B cell (primary cell): ENCODE results near the gene ZRANB3. TPM values are rescaled to one million over a fixed set of nuclear protein-coding genes. Genes with fewer than 3 reads are reported as not detected.

ENCODE experiments used
- ATAC-seq: fragments of 200-7000 bp; cut with Tn5 transposase; one replicate; pipeline ENCODE4 v1.10.0; 2021; ENCODE audit warnings: low read depth, mild to moderate bottlenecking, moderate number of reproducible peaks, moderate library complexity
- CTCF ChIA-PET: fragments of 350-600 bp; sonication (Branson Sonifier 250); formaldehyde crosslinking; loops from one replicate; lab custom pipeline; 2021; ENCODE audit warnings: antibody characterized with exemption, inconsistent platforms; lab: Charles Lee
- POLR2A ChIA-PET: fragments of 350-600 bp; sonication (Branson Sonifier 250); formaldehyde crosslinking; loops from one replicate; lab custom pipeline; 2021; ENCODE audit warnings: antibody characterized with exemption; lab: Charles Lee
- DNase-seq: peaks from one replicate; pipeline ENCODE4 v3.0.0; 2013
- H2AFZ ChIP-seq: 2 replicates; pipeline ENCODE4 v1.6.1; 2012; ENCODE audit warnings: mild to moderate bottlenecking, low read depth, low read length; ENCODE audit not compliant: insufficient read depth, poor library complexity, severe bottlenecking
- H3K27ac ChIP-seq, 2 donors: 1 replicate in 1 of 2; 2 replicates in 1 of 2; pipeline ENCODE4 v1.5.1; 2012 to 2013; ENCODE audit warnings: low read length in 2 of 2, mild to moderate bottlenecking in 2 of 2, moderate library complexity in 1 of 2
- H3K27me3 ChIP-seq, 4 experiments: fragments of 200-600 bp in 1 of 4; sonication (generic) in 1 of 4; replicated peaks in 1 of 4; 1 replicate in 2 of 4; 2 replicates in 2 of 4; pipeline versions ENCODE4 v1.6.1 to v1.7.0; 2013 to 2016; ENCODE audit warnings: low read length in 3 of 4, mild to moderate bottlenecking in 2 of 4, mixed read lengths in 1 of 4, moderate library complexity in 1 of 4; ENCODE audit not compliant: insufficient read depth in 4 of 4, control insufficient read depth in 3 of 4; ENCODE audit errors: control extremely low read depth in 1 of 4
- H3K36me3 ChIP-seq, 2 experiments: replicated peaks in 1 of 2; 1 replicate in 1 of 2; 2 replicates in 1 of 2; pipeline versions ENCODE4 v1.6.1 to v1.7.1; 2013; ENCODE audit warnings: low read length in 1 of 2; ENCODE audit not compliant: insufficient read depth in 2 of 2, control insufficient read depth in 1 of 2; ENCODE audit errors: control extremely low read depth in 1 of 2, extremely low read depth in 1 of 2
- H3K4me1 ChIP-seq, 2 donors: fragments of 200-600 bp in 1 of 2; sonication (generic) in 1 of 2; 1 replicate in 1 of 2; 2 replicates in 1 of 2; pipeline versions ENCODE4 v1.5.1 to v1.6.1; 2013 to 2017; ENCODE audit warnings: low read length in 2 of 2; ENCODE audit not compliant: control insufficient read depth in 2 of 2, insufficient read depth in 2 of 2
- H3K4me2 ChIP-seq: replicated peaks from 2 replicates; pipeline ENCODE3; 2012; ENCODE audit warnings: mild to moderate bottlenecking, low read depth, low read length; ENCODE audit not compliant: poor library complexity, severe bottlenecking
- H3K4me3 ChIP-seq, 5 experiments: fragments of 200-600 bp in 1 of 5; sonication (generic) in 1 of 5; 1 replicate in 3 of 5; 2 replicates in 2 of 5; pipeline versions ENCODE4 v1.5.1 to v1.7.0; 2011 to 2016; ENCODE audit warnings: low read length in 4 of 5, mild to moderate bottlenecking in 4 of 5, low read depth in 2 of 5, control low read depth in 1 of 5, moderate library complexity in 1 of 5; ENCODE audit not compliant: insufficient read depth in 1 of 5; ENCODE audit errors: control extremely low read depth in 1 of 5, extremely low read depth in 1 of 5
- H3K79me2 ChIP-seq: fragments of 200-600 bp; sonication (generic); one replicate; pipeline ENCODE4 v1.6.0; 2016; ENCODE audit warnings: low read length; ENCODE audit not compliant: control insufficient read depth, insufficient read depth
- H3K9ac ChIP-seq: fragments of 200-600 bp; sonication (generic); 2 replicates; pipeline ENCODE4 v1.6.1; 2017; ENCODE audit warnings: mild to moderate bottlenecking, low read length, moderate library complexity
- H3K9me3 ChIP-seq, 3 donors: one replicate each; pipeline versions ENCODE4 v1.6.1 to v1.7.1; 2013; ENCODE audit warnings: low read length in 2 of 3; ENCODE audit not compliant: control insufficient read depth in 2 of 3, insufficient read depth in 1 of 3; ENCODE audit errors: control extremely low read depth in 1 of 3
- H4K20me1 ChIP-seq: 2 replicates; pipeline ENCODE4 v1.6.0; 2012; ENCODE audit warnings: mild to moderate bottlenecking, low read length; ENCODE audit not compliant: insufficient read depth, control insufficient read depth, poor library complexity, severe bottlenecking
- H3K27ac Mint-ChIP-seq: one replicate; pipeline ENCODE4 v1.8.0; 2021; ENCODE audit warnings: mixed read lengths
- H3K27me3 Mint-ChIP-seq: one replicate; pipeline ENCODE4 v1.8.0; 2021; ENCODE audit warnings: mixed read lengths
- H3K4me1 Mint-ChIP-seq: one replicate; pipeline ENCODE4 v1.8.0; 2021; ENCODE audit warnings: mixed read lengths
- H3K4me3 Mint-ChIP-seq: one replicate; pipeline ENCODE4 v1.8.0; 2021; ENCODE audit warnings: mixed read lengths
- H3K9me3 Mint-ChIP-seq: one replicate; pipeline ENCODE4 v1.8.0; 2022; ENCODE audit warnings: mixed read lengths; ENCODE audit not compliant: insufficient read depth
- CTCF ChIP-seq: fragments of 200-600 bp; IDR thresholded peaks from one replicate; pipeline ENCODE4 v1.8.0; 2022; ENCODE audit warnings: antibody characterized with exemption, mild to moderate bottlenecking
- EZH2 ChIP-seq: IDR thresholded peaks from 2 replicates; pipeline ENCODE4 v1.6.1; 2012; ENCODE audit warnings: borderline replicate concordance, low read depth, mild to moderate bottlenecking, moderate library complexity, low read length; ENCODE audit not compliant: insufficient read depth, poor library complexity, severe bottlenecking
- WGBS: methylation state at CpG from one replicate; pipeline ENCODE4 v1.1.5; 2013; ENCODE audit warnings: missing lambda C conversion rate; ENCODE audit not compliant: insufficient coverage; 5-methylcytosine and 5-hydroxymethylcytosine counted together
- intact Hi-C: fragments of 100-400 bp; cut with micrococcal nuclease; formaldehyde crosslinking; loops from one replicate; pipeline ENCODE4 v1.10.0; 2022
- polyA plus RNA-seq: library from polyadenylated mRNA; depleted of rRNA; stranded (reverse); fragments of >200 nt; gene quantifications from 2 replicates; pipeline ENCODE4 v1.2.3, GENCODE V29; 2012
- total RNA-seq, 2 donors: library from RNA; stranded (reverse); fragments of 120-200 nt in 1 of 2; gene quantifications; 1 replicate in 1 of 2; 2 replicates in 1 of 2; pipeline versions ENCODE4 v1.2.3 to v1.2.4, GENCODE V29; 2013 to 2022

Gene ZRANB3
- total and polyA plus RNA-seq, 2 donors (not counting 1 experiment from before 2014, with no cell fraction given): 2.4 to 9.8 TPM

GRCh38 chr2:135255208-135255607 is 275.8 kb downstream of the ZRANB3 start:
- peaks cover 6 to 45% (median 38%) of the 10 kb centered on the region in 3 donors for H3K9me3 ChIP-seq
- H3K4me2 ChIP-seq: no peak overlapping the region
- H3K36me3 ChIP-seq: no peaks in the 10 kb centered on the region
- H3K27me3 ChIP-seq: no peaks in the 10 kb centered on the region
- WGBS: no CpG with 5 or more reads among the region's 1 CpG
- DNase-seq (peak; percentile 55), ATAC-seq (peak; percentile 51)
- peak overlapping the region; percentile 80 for H3K27ac Mint-ChIP-seq
- H3K9me3 Mint-ChIP-seq: peaks cover 18% of the 10 kb centered on the region
- peak overlapping the region; percentile 41 to 76 for H3K27ac ChIP-seq
- peak overlapping the region; percentile 0 for H3K9ac ChIP-seq
- no peak overlapping the region for H3K4me3 ChIP-seq
- POLR2A ChIA-PET: no interaction called here
- H3K27me3 Mint-ChIP-seq: no peaks in the 10 kb centered on the region
- H4K20me1 ChIP-seq: no peaks in the 10 kb centered on the region
- no peaks in the 10 kb centered on the region for H3K79me2 ChIP-seq
- H3K4me3 Mint-ChIP-seq: peak overlapping the region; percentile 40
- H3K4me1 ChIP-seq: peaks cover 12 to 23% of the 10 kb centered on the region in 2 donors
- no peak for TF ChIP-seq CTCF
- TF ChIP-seq EZH2: no peak
- CTCF ChIA-PET: interaction anchor here (0.5 kb wide), 1 partner anchor 195 kb away, joined by 3 read pairs; no protein-coding TSS in a partner anchor
- intact Hi-C loops: no loop called here
- no peak overlapping the region for H2AFZ ChIP-seq
- peaks cover 27% of the 10 kb centered on the region for H3K4me1 Mint-ChIP-seq

- Mint-ChIP-seq H3K27me3 (no peaks in the 10 kb centered on the region), H3K4me3 (no peak overlapping the region), H3K27ac (no peak overlapping the region), H3K4me1 (peaks cover 40% of the 10 kb centered on the region), H3K9me3 (peaks cover 24% of the 10 kb centered on the region)
- H3K36me3 ChIP-seq: no peaks in the 10 kb centered on the region
- peaks cover 12 to 23% of the 10 kb centered on the region in 2 donors for H3K4me1 ChIP-seq
- no peak for DNase-seq
- no peak overlapping the region for H3K4me2 ChIP-seq
- no peaks in the 10 kb centered on the region for H3K79me2 ChIP-seq
- no peaks in the 10 kb centered on the region for H3K27me3 ChIP-seq
- intact Hi-C loops: no loop called here
- ChIA-PET CTCF (no interaction called here), POLR2A (no interaction called here)
- no peak for ATAC-seq
- no peak overlapping the region for H2AFZ ChIP-seq
- no peak overlapping the region for H3K4me3 ChIP-seq
- H4K20me1 ChIP-seq: no peaks in the 10 kb centered on the region
- no peak overlapping the region for H3K9ac ChIP-seq
- TF ChIP-seq CTCF: no peak
- no CpG with 5 or more reads among the region's 2 CpGs for WGBS
- H3K9me3 ChIP-seq: peaks cover 6 to 45% (median 43%) of the 10 kb centered on the region in 3 donors
- no peak overlapping the region for H3K27ac ChIP-seq
These were observed 278.1 kb downstream of the ZRANB3 start for GRCh38 chr2:135252805-135253458.
